ENCODE measurements around the gene CDH4. TPM values are rescaled to one million over a fixed set of nuclear protein-coding genes. Genes with fewer than 3 reads are reported as not detected.

Gene CDH4
- total and polyA plus RNA-seq, 7 donors, result under 0.01 to 0.06 TPM; not detected in 5

DNA sequence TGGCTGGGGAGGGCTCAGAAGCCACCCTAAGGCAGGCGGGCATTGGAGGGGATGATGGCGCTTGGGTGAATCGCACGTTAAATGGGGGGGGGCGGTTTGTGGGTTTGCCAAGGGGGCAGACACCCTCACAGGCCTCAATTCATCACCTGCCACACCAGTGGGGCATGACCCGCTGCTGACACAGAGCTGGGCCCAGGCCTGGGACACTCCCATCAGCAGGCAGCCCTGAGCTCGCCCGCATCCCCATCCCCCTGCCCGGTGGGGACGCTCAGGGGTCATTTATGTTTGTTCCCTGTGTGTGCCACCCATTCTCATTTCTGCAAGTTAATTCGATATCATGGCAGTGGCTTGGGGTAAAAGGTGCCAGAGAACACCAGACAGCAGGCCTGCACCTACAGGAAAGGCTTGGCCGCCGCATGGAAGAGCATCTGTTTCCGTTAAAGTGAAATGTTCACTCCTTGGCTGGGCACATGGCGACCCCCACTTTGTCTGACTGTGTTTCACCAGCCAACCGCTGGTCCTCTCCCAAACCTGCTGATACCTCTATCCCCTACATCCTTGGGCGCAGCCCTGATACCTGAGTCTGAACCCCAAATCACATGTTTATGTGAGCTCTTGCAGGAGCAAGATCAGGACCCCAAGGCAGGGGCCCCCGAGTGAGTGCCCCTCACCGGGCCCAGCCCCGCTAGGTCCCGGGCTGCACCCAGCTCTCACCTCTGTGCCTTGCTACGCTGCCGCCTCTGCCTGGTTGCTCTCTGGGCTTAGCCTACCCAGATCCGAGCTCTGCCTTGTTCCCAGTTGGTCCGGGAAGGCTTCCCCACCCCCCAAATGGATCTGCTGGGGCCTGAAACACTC, 564.8 kb downstream of the CDH4 start:
- WGBS, 2 donors, result 70 to 81% methylated on average over 25 of the region's 25 CpGs
- Histone ChIP-seq H3K9me3 (no peaks in the 10 kb centered on the region), H3K4me1 (no peaks in the 10 kb centered on the region), H3K27ac (no peak overlapping the region), H3K4me3 (no peak overlapping the region), H3K27me3 (no peaks in the 10 kb centered on the region), H3K36me3 (no peaks in the 10 kb centered on the region)
- TF ChIP-seq, protein P1, sequence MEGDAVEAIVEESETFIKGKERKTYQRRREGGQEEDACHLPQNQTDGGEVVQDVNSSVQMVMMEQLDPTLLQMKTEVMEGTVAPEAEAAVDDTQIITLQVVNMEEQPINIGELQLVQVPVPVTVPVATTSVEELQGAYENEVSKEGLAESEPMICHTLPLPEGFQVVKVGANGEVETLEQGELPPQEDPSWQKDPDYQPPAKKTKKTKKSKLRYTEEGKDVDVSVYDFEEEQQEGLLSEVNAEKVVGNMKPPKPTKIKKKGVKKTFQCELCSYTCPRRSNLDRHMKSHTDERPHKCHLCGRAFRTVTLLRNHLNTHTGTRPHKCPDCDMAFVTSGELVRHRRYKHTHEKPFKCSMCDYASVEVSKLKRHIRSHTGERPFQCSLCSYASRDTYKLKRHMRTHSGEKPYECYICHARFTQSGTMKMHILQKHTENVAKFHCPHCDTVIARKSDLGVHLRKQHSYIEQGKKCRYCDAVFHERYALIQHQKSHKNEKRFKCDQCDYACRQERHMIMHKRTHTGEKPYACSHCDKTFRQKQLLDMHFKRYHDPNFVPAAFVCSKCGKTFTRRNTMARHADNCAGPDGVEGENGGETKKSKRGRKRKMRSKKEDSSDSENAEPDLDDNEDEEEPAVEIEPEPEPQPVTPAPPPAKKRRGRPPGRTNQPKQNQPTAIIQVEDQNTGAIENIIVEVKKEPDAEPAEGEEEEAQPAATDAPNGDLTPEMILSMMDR (IDR thresholded peaks at IDR 0.05), result no peak
- no peak for TF ChIP-seq POLR2A (IDR thresholded peaks at IDR 0.05)
- no peak for TF ChIP-seq EP300 (IDR thresholded peaks at IDR 0.05)
- TF ChIP-seq POLR2AphosphoS5 (IDR thresholded peaks at IDR 0.05), result no peak
- DNase-seq, result no peak
- intact Hi-C loops (cut with DNase I), result no loop called here

DNA sequence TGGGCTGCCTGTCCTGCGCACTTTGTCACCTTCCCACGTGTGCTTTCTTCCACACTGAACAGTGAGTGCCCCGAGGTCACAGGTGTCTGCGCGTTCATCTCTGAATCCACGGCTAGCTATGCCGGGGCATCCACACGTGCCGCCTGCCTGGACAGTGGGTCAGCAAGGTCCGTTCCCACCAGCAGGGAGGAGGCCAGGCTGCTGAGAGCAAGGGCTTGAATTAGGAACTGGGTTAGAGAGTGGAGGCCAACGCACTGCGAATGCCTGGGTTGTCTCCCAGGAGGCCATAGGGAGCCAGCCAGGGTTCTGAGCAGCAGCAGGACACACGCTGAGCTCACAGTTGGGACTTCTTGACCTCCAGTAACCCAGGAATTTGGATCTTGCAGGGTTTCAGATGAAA, 565.5 kb downstream of the CDH4 start:
- Histone ChIP-seq H3K9me3 (no peaks in the 10 kb centered on the region), H3K36me3 (no peaks in the 10 kb centered on the region), H3K4me3 (no peak overlapping the region), H3K4me1 (no peaks in the 10 kb centered on the region), H3K27ac (no peak overlapping the region), H3K27me3 (no peaks in the 10 kb centered on the region)
- intact Hi-C loops (cut with DNase I), result no loop called here
- 67 to 82% methylated on average over 13 of the region's 13 CpGs for WGBS, 2 donors
- TF ChIP-seq EP300 (IDR thresholded peaks at IDR 0.05) (no peak), POLR2A (IDR thresholded peaks at IDR 0.05) (no peak), POLR2AphosphoS5 (IDR thresholded peaks at IDR 0.05) (no peak)
- TF ChIP-seq, protein P1 (IDR thresholded peaks at IDR 0.05), result no peak
- DNase-seq, result no peak

DNA sequence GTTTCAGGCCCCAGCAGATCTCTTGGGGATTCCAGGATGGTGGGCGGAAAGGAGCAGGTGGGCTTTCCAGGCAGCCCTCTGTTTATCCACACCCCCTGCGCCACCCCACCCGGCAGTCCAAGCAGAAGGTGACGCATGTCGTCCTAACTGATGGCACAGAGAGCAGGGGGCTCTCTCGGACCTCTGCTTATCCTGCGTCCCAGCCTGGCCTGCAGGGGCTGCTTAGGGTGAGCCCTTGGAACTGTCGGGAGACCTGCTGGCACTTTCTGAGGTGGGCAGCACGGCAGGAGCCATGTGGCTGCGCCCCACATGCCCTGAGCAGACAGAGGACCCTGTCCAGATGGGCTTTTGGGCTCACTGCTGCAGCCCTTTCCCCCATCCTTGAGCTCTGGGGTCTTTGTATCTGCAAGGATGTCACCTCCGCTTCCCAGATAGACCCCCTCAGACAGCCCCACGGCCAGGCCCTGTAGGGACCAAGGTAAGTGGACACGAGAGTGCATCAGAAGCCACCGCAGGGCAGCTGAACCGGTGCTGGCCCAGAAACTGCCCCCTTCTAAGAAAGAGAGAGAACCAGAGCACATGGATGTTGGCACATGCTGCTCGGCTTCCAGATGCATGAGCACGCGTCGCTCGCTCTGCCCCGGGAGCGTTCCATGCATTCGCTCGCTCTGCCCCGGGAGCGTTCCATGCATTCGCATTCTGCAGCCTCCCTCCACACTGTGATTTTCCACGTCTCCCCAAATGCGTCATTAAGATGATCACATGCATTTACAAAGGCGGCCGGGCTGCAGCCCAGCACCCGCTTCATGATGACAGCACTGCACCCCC, 566.9 kb downstream of the CDH4 start:
- Histone ChIP-seq H3K4me3 (no peak overlapping the region), H3K4me1 (no peaks in the 10 kb centered on the region), H3K36me3 (no peaks in the 10 kb centered on the region), H3K27me3 (no peaks in the 10 kb centered on the region), H3K9me3 (no peaks in the 10 kb centered on the region), H3K27ac (no peak overlapping the region)
- 85 to 88% methylated on average over 32 of the region's 32 CpGs for WGBS, 2 donors
- DNase-seq, result no peak
- no peak for TF ChIP-seq POLR2AphosphoS5 (IDR thresholded peaks at IDR 0.05)
- TF ChIP-seq EP300 (IDR thresholded peaks at IDR 0.05), result no peak
- TF ChIP-seq POLR2A (IDR thresholded peaks at IDR 0.05), result no peak
- TF ChIP-seq, protein P1 (IDR thresholded peaks at IDR 0.05), result no peak
- intact Hi-C loops (cut with DNase I), result no loop called here

DNA sequence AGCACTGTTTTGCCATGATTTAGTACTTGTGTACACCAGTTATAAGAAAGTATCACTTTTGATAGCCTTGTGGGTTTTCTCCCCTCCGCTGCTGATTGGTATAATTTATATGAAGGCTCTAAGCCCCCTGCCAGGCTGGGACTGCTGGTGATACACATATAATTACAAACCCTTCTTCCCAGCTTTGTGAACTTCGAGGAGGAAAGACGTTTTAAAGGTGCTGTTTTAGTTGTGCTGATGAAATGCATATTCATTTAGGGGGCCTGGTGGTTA, 567.4 kb downstream of the CDH4 start:
- H3K4me1 ChIP-seq, result no peaks in the 10 kb centered on the region
- intact Hi-C loops (cut with DNase I), result no loop called here
- no peak overlapping the region for H3K27ac ChIP-seq
- no peaks in the 10 kb centered on the region for H3K9me3 ChIP-seq
- H3K27me3 ChIP-seq, result no peaks in the 10 kb centered on the region
- no peak for DNase-seq
- WGBS, 2 donors, result 62 to 68% methylated on average over 3 of the region's 3 CpGs
- TF ChIP-seq, protein P1 (IDR thresholded peaks at IDR 0.05), result no peak
- TF ChIP-seq POLR2A (IDR thresholded peaks at IDR 0.05) (no peak), POLR2AphosphoS5 (IDR thresholded peaks at IDR 0.05) (no peak), EP300 (IDR thresholded peaks at IDR 0.05) (no peak)
- no peaks in the 10 kb centered on the region for H3K36me3 ChIP-seq
- no peak overlapping the region for H3K4me3 ChIP-seq

Measured in sigmoid colon (tissue), 7 donors.